ENCODE results near the gene MRPS14.

The MRPS14 gene

DNA sequence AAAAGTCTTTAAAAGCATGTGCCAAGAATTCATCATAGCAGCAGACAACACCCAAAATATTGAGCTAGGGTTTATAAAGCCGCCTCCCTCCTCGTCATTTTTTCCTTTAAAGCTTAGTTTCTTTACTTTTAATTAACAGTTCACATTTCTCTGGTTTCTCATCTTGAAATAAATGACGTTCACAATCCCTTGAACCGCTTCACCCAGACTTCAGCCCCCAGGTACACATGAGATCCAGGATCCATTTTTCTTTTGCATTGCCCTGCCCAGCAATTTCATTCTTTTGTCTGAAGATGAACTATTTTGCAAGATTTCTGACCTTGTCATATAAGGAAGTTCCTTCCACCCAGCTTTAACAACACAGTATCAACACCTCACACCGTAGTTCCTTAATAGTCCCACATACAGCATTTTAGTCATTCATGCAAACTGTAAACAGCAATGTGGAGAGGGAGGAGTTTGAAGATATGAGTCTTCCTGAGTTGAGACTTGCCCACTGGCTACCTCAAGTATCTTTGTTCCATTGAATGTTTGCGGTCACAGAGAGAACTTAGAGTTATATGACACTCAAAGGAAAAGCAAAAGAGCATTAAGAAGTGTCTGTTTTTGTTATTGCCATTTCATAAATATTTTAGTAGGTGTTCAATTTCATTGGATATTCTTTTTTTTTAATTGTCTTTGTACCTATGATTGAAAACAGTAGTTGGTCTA lies 58.8 kb downstream of the MRPS14 start:
- peaks cover 6% of the 10 kb centered on the region; the same call in 1 of the 2 replicates for H3K36me3 ChIP-seq (ENCODE audit: insufficient read depth, low read length)
- peaks cover 9% of the 10 kb centered on the region for H3K4me1 ChIP-seq (ENCODE audit: insufficient read depth, low read length)
- no peaks in the 10 kb centered on the region for H3K9me3 ChIP-seq (ENCODE audit: control insufficient read depth, insufficient read depth, low read length)
- H3K9ac ChIP-seq (ENCODE audit: low read depth, low read length) = no peak overlapping the region

DNA sequence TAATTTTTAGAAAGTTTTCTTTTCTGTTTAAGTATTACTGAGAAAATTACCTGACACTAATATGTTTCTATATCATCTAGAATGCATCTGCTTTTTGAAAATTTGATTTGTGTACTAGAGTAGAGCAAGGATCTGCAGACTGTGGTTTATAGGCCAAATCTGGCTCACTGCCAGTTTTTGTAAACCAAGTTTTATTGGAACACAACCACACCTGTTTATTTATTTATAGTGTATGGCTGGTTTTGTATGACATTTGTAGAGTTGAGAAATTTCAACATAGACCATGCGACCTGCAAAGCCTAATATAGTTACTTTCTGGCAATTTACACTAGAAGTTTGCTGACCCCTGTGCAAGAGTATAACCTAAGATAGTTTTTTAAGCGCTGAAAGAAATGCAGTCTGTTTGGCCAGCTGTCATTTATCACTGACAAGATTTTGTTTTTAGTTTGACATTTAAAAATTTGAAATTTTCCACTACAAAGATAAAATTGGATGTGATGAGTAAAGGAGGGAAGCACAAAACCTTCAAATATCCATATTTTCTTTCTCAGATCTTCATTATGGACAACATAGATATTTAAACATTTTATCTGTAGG lies 59.6 kb downstream of the MRPS14 start:
- no peaks in the 10 kb centered on the region; the same call in 1 of the 2 replicates for H3K36me3 ChIP-seq (ENCODE audit: insufficient read depth, low read length)
- H3K9me3 ChIP-seq (ENCODE audit: control insufficient read depth, insufficient read depth, low read length) = no peaks in the 10 kb centered on the region
- no peak overlapping the region for H3K9ac ChIP-seq (ENCODE audit: low read depth, low read length)
- peaks cover 9% of the 10 kb centered on the region for H3K4me1 ChIP-seq (ENCODE audit: insufficient read depth, low read length)

All from ES-I3 (cell line).